Measurements from ENCODE around the gene GRIK4.
"Not testable (repeated sequence)": the region's sequence is repeated elsewhere in the genome, so short reads cannot be mapped to it uniquely, and the experiment has no call there.

Gene GRIK4

DNA sequence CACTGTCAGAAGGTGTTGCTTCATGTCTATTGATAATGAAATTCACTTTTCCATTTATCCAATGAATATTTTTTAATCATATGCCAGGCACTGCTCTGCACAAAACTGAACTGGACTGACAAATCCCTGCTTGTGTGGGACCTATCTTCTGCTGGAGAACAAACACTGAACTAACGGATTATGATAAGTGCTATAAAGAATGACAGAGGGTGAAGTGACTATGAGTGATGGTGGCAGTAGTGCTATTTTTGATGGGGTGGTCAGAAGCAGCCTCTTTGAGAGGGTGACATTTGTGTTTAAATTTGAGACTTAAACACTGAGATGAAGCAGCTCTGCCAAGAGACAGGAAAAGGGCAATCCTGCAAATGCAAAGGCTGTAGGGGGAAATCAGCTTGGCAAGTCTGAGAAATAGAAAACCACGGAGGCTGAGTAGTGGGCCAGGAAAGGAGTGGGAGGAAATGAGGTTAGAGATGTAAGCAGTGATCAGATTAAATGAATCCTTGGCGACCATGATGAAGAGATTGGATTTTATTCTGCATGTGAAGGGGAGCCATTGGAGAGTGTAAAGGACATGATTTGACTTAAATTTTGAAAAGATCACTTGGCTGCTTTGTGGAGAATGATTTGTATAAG is 518.4 kb downstream of the GRIK4 start:
- DNase-seq: no peak

DNA sequence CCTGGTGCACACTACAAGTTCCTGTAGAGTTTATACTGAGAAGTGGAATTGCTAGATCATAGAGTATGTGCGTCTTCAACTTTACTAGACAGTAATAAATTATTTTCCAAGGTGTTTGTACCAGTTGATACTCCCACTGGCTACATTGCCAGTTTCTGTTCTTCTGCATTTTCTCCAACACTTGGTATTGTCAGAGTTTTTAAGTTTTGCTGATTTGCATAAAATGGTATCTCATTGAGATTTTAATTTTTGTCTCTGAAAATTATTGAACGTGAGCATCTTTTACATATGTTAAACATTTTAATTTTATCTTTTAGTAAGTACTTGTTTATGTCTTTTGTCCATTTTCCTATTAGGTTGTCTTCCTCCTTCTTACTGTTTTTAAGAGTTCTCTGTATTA is 519.6 kb downstream of the GRIK4 start:
- DNase-seq: no peak

DNA sequence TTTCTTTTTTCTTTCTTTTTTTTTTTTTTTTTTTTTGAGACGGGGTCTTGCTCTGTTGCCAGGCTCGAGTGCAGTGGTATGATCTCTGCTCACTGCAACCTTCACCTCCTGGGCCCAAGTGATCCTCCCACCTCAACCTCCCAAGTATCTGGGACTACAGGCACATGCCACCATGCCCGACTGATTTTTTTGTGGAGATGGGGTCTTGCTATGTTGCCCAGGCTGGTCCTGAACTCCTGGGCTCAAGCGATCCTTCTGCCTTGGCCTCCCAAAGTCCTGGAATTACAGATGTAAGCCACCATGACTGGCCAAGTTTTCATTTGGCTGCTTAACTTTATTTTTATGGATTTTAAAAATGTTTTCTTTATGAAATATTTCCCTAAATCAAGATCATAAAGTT is 520.1 kb downstream of the GRIK4 start:
- DNase-seq: not testable (repeated sequence)

DNA sequence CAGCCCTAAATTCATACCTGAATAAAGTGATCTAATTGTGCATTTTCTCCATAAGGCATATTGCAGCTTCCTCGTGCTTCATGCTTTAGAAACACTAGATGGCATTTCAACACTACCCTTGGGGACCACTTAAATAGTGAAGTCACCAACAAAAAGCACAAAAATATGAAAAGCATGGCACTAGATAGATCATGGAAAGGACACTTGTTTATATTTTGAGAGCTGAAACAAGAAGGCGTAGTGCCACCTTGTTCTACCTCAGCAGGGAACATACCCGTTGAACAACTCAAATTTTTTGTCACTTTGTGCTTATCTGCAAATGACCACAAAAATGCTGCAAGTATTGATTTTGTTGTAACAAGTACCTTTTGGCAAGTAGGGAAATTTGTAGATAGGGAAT is 521.0 kb downstream of the GRIK4 start:
- no peak for DNase-seq

DNA sequence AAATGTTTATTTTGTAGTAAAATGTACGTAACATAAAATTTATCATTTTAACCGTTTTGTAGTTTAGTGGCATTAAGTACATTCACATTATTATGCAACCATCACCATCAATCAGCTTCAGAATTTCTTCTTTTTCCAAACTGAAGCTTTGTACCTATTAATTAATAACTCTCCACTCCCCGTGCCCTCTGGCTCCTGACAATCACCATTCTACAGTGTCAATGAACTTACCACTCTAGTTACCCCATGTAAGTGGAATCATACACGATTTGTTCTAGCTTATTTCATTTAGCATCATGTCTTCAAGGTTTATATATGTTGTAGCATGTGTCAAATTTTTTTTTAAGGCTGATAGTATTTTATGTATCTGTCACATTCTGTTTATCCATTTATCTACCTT is 522.1 kb downstream of the GRIK4 start:
- no peak for DNase-seq

DNA sequence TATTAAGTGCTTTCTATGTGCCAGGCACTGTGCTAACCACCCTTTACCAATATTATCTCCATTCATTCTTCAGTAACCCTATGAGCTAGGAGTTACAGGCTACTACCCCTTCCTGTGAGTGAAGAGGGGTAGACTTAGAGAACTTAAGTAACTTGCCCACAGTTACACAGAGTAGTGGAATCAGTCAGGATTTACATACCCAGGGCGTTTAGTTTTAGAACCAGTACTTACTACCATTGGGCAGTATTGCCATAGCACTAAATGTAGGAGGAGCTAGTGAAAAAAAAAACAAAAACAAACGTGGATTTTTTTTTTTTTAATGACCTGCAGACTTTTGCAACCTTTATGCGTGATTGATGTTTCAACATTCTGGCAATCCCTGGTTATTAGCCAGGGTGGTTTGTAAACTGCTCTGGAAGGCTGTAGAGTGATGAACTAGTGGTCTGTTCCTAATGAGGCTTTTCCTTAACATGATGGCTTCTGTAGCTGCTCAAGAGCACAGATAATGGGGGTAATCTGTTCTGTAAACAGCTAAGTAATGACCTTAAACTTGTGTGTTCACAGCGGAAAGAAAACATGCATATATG is 523.7 kb downstream of the GRIK4 start:
- DNase-seq: no peak

DNA sequence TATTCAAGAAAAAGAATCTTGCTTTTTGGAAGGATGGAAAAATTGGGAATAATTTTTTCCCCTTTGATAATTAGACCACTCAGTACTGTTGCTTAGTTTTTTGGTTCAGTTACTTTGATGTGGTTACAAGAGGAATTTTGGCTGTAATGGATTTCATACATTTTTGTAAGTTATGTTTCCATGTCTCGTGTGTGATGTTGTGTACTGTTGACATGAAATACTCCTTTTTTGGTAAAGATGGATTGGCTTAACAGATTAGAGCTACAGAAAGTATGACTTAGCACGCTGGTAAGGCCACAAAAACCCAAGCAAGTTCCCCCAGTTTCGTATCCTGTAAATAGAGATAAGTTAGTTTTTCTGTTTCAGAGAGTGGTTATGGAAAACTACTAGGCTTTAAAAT is 524.2 kb downstream of the GRIK4 start:
- peak; percentile 41 for DNase-seq

DNA sequence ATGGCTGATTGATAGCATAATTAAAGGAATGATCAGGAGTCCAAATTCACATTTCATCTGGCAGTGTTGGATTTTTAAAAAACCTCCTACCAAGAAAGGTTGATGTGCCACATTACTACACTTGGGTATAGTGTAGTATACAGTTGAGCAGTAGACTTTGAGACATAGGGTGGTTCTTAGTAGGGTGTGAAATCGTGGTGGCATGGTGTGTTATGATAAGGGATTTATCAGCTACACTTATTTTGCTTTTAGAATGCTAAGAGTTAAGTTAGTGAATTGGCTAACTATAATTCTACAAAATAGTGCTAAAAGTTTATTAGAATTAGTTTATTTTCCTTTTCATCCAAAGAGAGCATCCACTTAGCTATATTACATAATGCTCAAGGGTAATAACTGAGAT is 525.5 kb downstream of the GRIK4 start:
- no peak for DNase-seq
